ENCODE data around the gene KRT78.

- TF ChIP-seq, protein P1, sequence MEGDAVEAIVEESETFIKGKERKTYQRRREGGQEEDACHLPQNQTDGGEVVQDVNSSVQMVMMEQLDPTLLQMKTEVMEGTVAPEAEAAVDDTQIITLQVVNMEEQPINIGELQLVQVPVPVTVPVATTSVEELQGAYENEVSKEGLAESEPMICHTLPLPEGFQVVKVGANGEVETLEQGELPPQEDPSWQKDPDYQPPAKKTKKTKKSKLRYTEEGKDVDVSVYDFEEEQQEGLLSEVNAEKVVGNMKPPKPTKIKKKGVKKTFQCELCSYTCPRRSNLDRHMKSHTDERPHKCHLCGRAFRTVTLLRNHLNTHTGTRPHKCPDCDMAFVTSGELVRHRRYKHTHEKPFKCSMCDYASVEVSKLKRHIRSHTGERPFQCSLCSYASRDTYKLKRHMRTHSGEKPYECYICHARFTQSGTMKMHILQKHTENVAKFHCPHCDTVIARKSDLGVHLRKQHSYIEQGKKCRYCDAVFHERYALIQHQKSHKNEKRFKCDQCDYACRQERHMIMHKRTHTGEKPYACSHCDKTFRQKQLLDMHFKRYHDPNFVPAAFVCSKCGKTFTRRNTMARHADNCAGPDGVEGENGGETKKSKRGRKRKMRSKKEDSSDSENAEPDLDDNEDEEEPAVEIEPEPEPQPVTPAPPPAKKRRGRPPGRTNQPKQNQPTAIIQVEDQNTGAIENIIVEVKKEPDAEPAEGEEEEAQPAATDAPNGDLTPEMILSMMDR (IDR thresholded peaks at IDR 0.05): no peak
- no peak for TF ChIP-seq EZH2 (IDR thresholded peaks at IDR 0.05; ENCODE audit: borderline replicate concordance, insufficient read depth, low read depth, low read length, poor library complexity, severe bottlenecking)
These were observed 52.9 kb downstream of the KRT78 start, which contains the start of gene KRT3 for GRCh38 chr12:52795694-52796428.
